Endothelial cell of umbilical vein (primary cell): ENCODE data around the gene TENT4B. TPM values are rescaled to one million over a fixed set of nuclear protein-coding genes. Genes with fewer than 3 reads are reported as not detected.

Source experiments
- BruUV-seq: library from RNA; stranded (reverse); fragments of 400-500 nt; replicated peaks from 2 replicates; lab custom pipeline; 2021; lab: Mats Ljungman, UMichigan
- CTCF ChIA-PET: fragments of 300-600, 350-600 bp; sonication (Branson Sonifier 250); formaldehyde crosslinking; loops from one replicate; lab custom pipeline; 2021; ENCODE audit warnings: antibody characterized with exemption, inconsistent platforms; lab: Charles Lee
- POLR2A ChIA-PET: fragments of 300-600, 350-600 bp; sonication (Branson Sonifier 250); formaldehyde crosslinking; loops from one replicate; lab custom pipeline; 2021; ENCODE audit warnings: antibody characterized with exemption, inconsistent platforms; lab: Charles Lee
- DNase-seq: peaks from one replicate; pipeline ENCODE4 v3.0.0-alpha.2; 2011; ENCODE audit warnings: low read depth, low spot score
- FAIRE-seq: peaks from 2 replicates; lab custom pipeline; 2011; peaks lifted over from hg19 to GRCh38; lab: Jason Lieb, UNC
- H2AFZ ChIP-seq: 2 replicates; pipeline ENCODE4 v1.6.0; 2012; ENCODE audit warnings: low read depth, low read length, control low read depth, inconsistent platforms
- H3K27ac ChIP-seq: 2 replicates; pipeline ENCODE4 v1.5.1; 2011; ENCODE audit warnings: low read depth, mild to moderate bottlenecking, control low read depth, low read length, moderate library complexity; ENCODE audit not compliant: insufficient read depth
- H3K27me3 ChIP-seq, 2 experiments: 2 replicates each; pipeline versions ENCODE4 v1.6.0 to v1.6.1; 2011; ENCODE audit warnings: low read length in 2 of 2, mixed read lengths in 1 of 2; ENCODE audit not compliant: control insufficient read depth in 2 of 2, insufficient read depth in 2 of 2
- H3K36me3 ChIP-seq, 2 experiments: 2 replicates in 1 of 2; 3 replicates in 1 of 2; pipeline ENCODE4 v1.5.1; 2011; ENCODE audit warnings: low read length in 2 of 2, mild to moderate bottlenecking in 1 of 2, moderate library complexity in 1 of 2; ENCODE audit not compliant: control insufficient read depth in 2 of 2, insufficient read depth in 2 of 2; ENCODE audit errors: extremely low read depth in 1 of 2
- H3K4me1 ChIP-seq: 3 replicates; pipeline ENCODE4 v1.5.1; 2011; ENCODE audit warnings: mild to moderate bottlenecking, low read length; ENCODE audit not compliant: control insufficient read depth, insufficient read depth; ENCODE audit errors: extremely low read depth
- H3K4me2 ChIP-seq: 2 replicates; pipeline ENCODE4 v1.6.1; 2011; ENCODE audit warnings: low read length, control low read depth, mixed read lengths; ENCODE audit not compliant: insufficient read depth
- H3K4me3 ChIP-seq, 3 experiments: fragments of 200-600 bp in 1 of 3; sonication (generic), shearing (Covaris generic) in 1 of 3; replicated peaks in 1 of 3; 2 replicates each; pipeline ENCODE4 v1.5.1; 2011 to 2016; ENCODE audit warnings: control low read depth in 3 of 3, low read length in 3 of 3, mild to moderate bottlenecking in 2 of 3, inconsistent platforms in 1 of 3, low read depth in 1 of 3, moderate library complexity in 1 of 3; ENCODE audit not compliant: insufficient read depth in 1 of 3
- H3K79me2 ChIP-seq: 2 replicates; pipeline ENCODE4 v1.6.0; 2012; ENCODE audit warnings: low read length, inconsistent platforms; ENCODE audit not compliant: control insufficient read depth, insufficient read depth
- H3K9ac ChIP-seq: replicated peaks from 2 replicates; pipeline ENCODE3; 2011; ENCODE audit warnings: low read length, control low read depth; ENCODE audit not compliant: insufficient read depth; ENCODE audit errors: extremely low read depth
- H3K9me1 ChIP-seq: replicated peaks from 3 replicates; pipeline ENCODE4 v1.6.0; 2011; ENCODE audit warnings: mild to moderate bottlenecking, low read length; ENCODE audit not compliant: control insufficient read depth, insufficient read depth; ENCODE audit errors: extremely low read depth
- H3K9me3 ChIP-seq: replicated peaks from 2 replicates; pipeline ENCODE4 v1.5.1; 2012; ENCODE audit warnings: low read length, inconsistent platforms; ENCODE audit not compliant: control insufficient read depth, insufficient read depth
- H4K20me1 ChIP-seq: replicated peaks from 2 replicates; pipeline ENCODE3; 2011; ENCODE audit warnings: mild to moderate bottlenecking, low read length; ENCODE audit not compliant: control insufficient read depth, insufficient read depth; ENCODE audit errors: extremely low read depth
- FOS ChIP-seq: IDR thresholded peaks from 2 replicates; pipeline ENCODE4 v1.6.1; 2011; ENCODE audit warnings: mild to moderate bottlenecking, low read length, moderate library complexity, borderline replicate concordance; ENCODE audit not compliant: insufficient read depth
- GATA2 ChIP-seq: IDR thresholded peaks from 2 replicates; pipeline ENCODE4 v1.7.0; 2011; ENCODE audit warnings: low read depth, mild to moderate bottlenecking, moderate library complexity, mixed read lengths, low read length; ENCODE audit not compliant: insufficient read length, insufficient read depth
- JUN ChIP-seq: IDR thresholded peaks from 2 replicates; pipeline ENCODE4 v1.6.1; 2011; ENCODE audit warnings: borderline replicate concordance, low read depth; ENCODE audit not compliant: insufficient read length, insufficient read depth
- dilution Hi-C: fragments of 300-500 bp; cut with MboI; formaldehyde crosslinking; loops from one replicate; pipeline ENCODE4 v1.15.0; 2019; ENCODE audit warnings: low sequenced_read_pairs; ENCODE audit not compliant: extremely low pct_ligation_motif_present
- intact Hi-C: fragments of 100-400 bp; cut with micrococcal nuclease; formaldehyde crosslinking; loops from one replicate; pipeline ENCODE4 v1.10.0; 2022
- polyA plus RNA-seq, 4 experiments: library from polyadenylated mRNA; depleted of rRNA in 3 of 4; stranded (reverse) in 3 of 4; unstranded in 1 of 4; fragments of >200 nt; gene quantifications; 2 replicates each; pipeline versions ENCODE4 v1.2.1 to v1.2.3, GENCODE V29; 2011 to 2012; ENCODE audit warnings: missing spikeins in 1 of 4
- total RNA-seq: library from RNA; stranded (reverse); gene quantifications from 2 replicates; pipeline ENCODE4 v1.2.3, GENCODE V29; 2021
- TF ChIP-seq, protein P1 (sequence below), 2 donors: IDR thresholded peaks; 1 replicate in 1 of 2; 2 replicates in 1 of 2; pipeline ENCODE4 v1.5.1; 2011; ENCODE audit warnings: low read length in 2 of 2, mild to moderate bottlenecking in 2 of 2, moderate library complexity in 2 of 2, control low read depth in 1 of 2, inconsistent platforms in 1 of 2, low read depth in 1 of 2; ENCODE audit not compliant: insufficient read depth in 1 of 2; ENCODE audit errors: extremely low read depth in 1 of 2
- TF ChIP-seq, protein P2 (sequence below): IDR thresholded peaks from 2 replicates; pipeline ENCODE4 v1.6.1; 2011; ENCODE audit not compliant: insufficient read depth, insufficient read length

TENT4B gene
- total and polyA plus RNA-seq, 2 donors (not counting 3 experiments of a cell fraction or from before 2014, with no cell fraction given): 4.2 to 13.1 TPM

DNA sequence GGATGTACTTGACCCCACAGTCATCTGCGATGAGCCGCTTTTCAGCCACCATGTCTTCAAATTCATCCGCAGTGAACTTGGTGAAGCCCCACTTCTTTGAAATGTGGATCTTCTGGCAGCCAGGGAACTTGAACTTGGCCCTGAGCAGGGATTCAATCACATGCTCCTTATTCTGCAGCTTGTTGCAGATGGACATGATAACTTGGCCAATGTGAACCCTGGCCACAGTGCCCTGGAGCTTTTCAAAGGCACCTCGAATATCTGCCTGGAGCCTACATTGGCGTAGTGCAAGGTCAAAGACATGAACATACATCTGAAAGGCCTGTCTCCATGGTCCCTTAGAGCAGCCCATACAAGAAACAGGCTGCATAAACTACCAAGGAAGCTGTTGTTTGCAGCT is 1.8 kb upstream of the TENT4B start:
- CTCF ChIA-PET: interaction anchor here (0.7 to 4.9 kb wide), 8 partner anchors 13 to 514 kb away, joined by 3 to 34 read pairs (median 3); partner anchors contain the start of gene CNEP1R1
- FAIRE-seq: no peak
- H3K4me2 ChIP-seq: no peak overlapping the region
- H3K9me3 ChIP-seq: no peaks in the 10 kb centered on the region
- no peaks in the 10 kb centered on the region for H3K27me3 ChIP-seq
- intact Hi-C loops: loop anchor here (5.0 to 10.0 kb wide), 2 partner anchors 216 to 593 kb away; partner anchors contain the start of genes BRD7 and CYLD
- H3K36me3 ChIP-seq: no peaks in the 10 kb centered on the region
- H3K4me3 ChIP-seq: no peak overlapping the region
- peak overlapping the region; percentile 11 for H2AFZ ChIP-seq
- H4K20me1 ChIP-seq: peaks cover 2% of the 10 kb centered on the region
- no peaks in the 10 kb centered on the region for H3K9me1 ChIP-seq
- POLR2A ChIA-PET: no interaction called here
- peaks cover 28% of the 10 kb centered on the region for H3K79me2 ChIP-seq
- dilution Hi-C loops: no loop called here
- no peak for DNase-seq
- H3K4me1 ChIP-seq: peaks cover 17% of the 10 kb centered on the region
- no peak overlapping the region for H3K9ac ChIP-seq
- H3K27ac ChIP-seq: no peak overlapping the region
- no peak for TF ChIP-seq GATA2
- TF ChIP-seq FOS: no peak
- TF ChIP-seq JUN: no peak
- TF ChIP-seq, protein P1, sequence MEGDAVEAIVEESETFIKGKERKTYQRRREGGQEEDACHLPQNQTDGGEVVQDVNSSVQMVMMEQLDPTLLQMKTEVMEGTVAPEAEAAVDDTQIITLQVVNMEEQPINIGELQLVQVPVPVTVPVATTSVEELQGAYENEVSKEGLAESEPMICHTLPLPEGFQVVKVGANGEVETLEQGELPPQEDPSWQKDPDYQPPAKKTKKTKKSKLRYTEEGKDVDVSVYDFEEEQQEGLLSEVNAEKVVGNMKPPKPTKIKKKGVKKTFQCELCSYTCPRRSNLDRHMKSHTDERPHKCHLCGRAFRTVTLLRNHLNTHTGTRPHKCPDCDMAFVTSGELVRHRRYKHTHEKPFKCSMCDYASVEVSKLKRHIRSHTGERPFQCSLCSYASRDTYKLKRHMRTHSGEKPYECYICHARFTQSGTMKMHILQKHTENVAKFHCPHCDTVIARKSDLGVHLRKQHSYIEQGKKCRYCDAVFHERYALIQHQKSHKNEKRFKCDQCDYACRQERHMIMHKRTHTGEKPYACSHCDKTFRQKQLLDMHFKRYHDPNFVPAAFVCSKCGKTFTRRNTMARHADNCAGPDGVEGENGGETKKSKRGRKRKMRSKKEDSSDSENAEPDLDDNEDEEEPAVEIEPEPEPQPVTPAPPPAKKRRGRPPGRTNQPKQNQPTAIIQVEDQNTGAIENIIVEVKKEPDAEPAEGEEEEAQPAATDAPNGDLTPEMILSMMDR (IDR thresholded peaks at IDR 0.05; ENCODE audit: extremely low read depth in 1 of 2, insufficient read depth in 1 of 2, low read depth in 1 of 2, low read length in 2 of 2): no peak
- TF ChIP-seq, protein P2, sequence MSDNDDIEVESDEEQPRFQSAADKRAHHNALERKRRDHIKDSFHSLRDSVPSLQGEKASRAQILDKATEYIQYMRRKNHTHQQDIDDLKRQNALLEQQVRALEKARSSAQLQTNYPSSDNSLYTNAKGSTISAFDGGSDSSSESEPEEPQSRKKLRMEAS: no peak
- BruUV-seq: no TSS peak
